Stimulated activated memory B cell treated with anti-CD40 and anti-IgM and Interleukin-4, amounts not matched to agents 10 μg/mL and 1 μg/mL and 100 μg/mL, for 72 hours (primary cell): ENCODE measurements around the gene HSPA5.
"Not testable (repeated sequence)": the region's sequence is repeated elsewhere in the genome, so short reads cannot be mapped to it uniquely, and the experiment has no call there.

Source experiments
- ATAC-seq: fragments of 150-1000 bp; cut with Tn5 transposase; 2 replicates; pipeline ENCODE4 v1.10.0; 2021
- H3K27ac Mint-ChIP-seq: one replicate; pipeline ENCODE4 v1.8.0; 2022; ENCODE audit warnings: mild to moderate bottlenecking, mixed read lengths
- H3K27me3 Mint-ChIP-seq: one replicate; pipeline ENCODE4 v1.8.0; 2022; ENCODE audit warnings: mixed read lengths
- H3K36me3 Mint-ChIP-seq: one replicate; pipeline ENCODE4 v1.8.0; 2022; ENCODE audit warnings: mixed read lengths
- H3K4me1 Mint-ChIP-seq: one replicate; pipeline ENCODE4 v1.8.0; 2022; ENCODE audit warnings: mixed read lengths
- H3K4me3 Mint-ChIP-seq: one replicate; pipeline ENCODE4 v1.8.0; 2022; ENCODE audit warnings: mild to moderate bottlenecking, moderate library complexity, mixed read lengths
- H3K9me3 Mint-ChIP-seq: one replicate; pipeline ENCODE4 v1.8.0; 2022; ENCODE audit warnings: mixed read lengths

HSPA5 gene

GRCh38 chr9:125235804-125236519 is 5.2 kb downstream of the HSPA5 start:
- Mint-ChIP-seq H3K27me3 (no peaks in the 10 kb centered on the region), H3K27ac (peak overlapping the region; percentile 23), H3K9me3 (no peaks in the 10 kb centered on the region), H3K4me3 (no peak overlapping the region), H3K4me1 (peaks cover 40% of the 10 kb centered on the region), H3K36me3 (peaks cover 51% of the 10 kb centered on the region)
- ATAC-seq: no peak

GRCh38 chr9:125234099-125234498 is 7.0 kb downstream of the HSPA5 start:
- H3K36me3 Mint-ChIP-seq: peaks cover 46% of the 10 kb centered on the region
- not testable (repeated sequence) for H3K27ac Mint-ChIP-seq, H3K4me3 Mint-ChIP-seq

DNA sequence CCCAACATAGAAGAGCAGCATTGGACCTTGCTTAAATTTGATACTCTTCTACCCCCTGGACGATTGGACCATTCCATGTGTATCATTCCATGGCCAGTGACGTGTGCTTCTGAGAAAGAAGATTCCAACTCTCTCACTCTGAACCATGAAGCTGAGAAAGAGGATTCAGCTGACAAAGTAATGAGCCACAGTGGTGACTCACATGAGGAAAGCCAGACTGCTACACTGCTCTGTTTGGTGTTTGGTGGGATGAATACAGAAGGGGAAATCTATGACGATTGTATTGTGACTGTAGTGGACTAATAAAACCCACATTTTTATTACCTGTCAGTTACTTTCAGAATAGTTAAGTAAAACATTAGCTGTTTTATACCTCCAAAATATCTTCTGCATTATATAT is 7.5 kb downstream of the HSPA5 start:
- H3K27me3 Mint-ChIP-seq: no peaks in the 10 kb centered on the region

More at GRCh38 chr9:125234099-125234498, 7.0 kb downstream of the HSPA5 start:
- not testable (repeated sequence) for ATAC-seq, H3K27me3 Mint-ChIP-seq, H3K9me3 Mint-ChIP-seq
- H3K4me1 Mint-ChIP-seq: peaks cover 38% of the 10 kb centered on the region

DNA sequence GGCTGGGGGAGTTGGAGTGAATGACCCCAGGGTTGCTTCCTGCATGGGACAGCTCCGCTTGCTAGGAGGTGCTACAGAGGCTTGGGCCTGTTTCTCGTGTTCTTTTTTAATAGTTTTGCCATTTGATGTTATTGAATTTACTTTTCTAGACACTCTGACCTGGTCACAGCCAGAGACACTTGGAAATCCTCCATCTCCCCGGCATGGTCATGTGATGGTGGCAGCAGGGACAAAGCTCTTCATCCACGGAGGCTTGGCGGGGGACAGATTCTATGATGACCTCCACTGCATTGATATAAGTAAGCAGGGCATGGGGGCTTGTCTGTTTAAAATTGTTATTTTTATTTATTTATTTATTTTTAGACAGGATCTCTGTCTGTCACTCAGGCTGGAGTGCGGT is 13.4 kb downstream of the HSPA5 start:
- H3K9me3 Mint-ChIP-seq: no peaks in the 10 kb centered on the region
- no peak for ATAC-seq

More for the DNA sequence above, 7.5 kb downstream of the HSPA5 start:
- H3K9me3 Mint-ChIP-seq: no peaks in the 10 kb centered on the region
- H3K4me3 Mint-ChIP-seq: no peak overlapping the region
- H3K4me1 Mint-ChIP-seq: peaks cover 34% of the 10 kb centered on the region
- no peak for ATAC-seq
- H3K36me3 Mint-ChIP-seq: peaks cover 42% of the 10 kb centered on the region
- no peak overlapping the region for H3K27ac Mint-ChIP-seq

GRCh38 chr9:125224858-125225257 is 16.3 kb downstream of the HSPA5 start:
- not testable (repeated sequence) for H3K9me3 Mint-ChIP-seq, H3K27ac Mint-ChIP-seq, ATAC-seq, H3K4me3 Mint-ChIP-seq, H3K4me1 Mint-ChIP-seq, H3K27me3 Mint-ChIP-seq
- H3K36me3 Mint-ChIP-seq: peaks cover 11% of the 10 kb centered on the region

More for the DNA sequence above, 13.4 kb downstream of the HSPA5 start:
- Mint-ChIP-seq H3K4me1 (no peaks in the 10 kb centered on the region), H3K36me3 (peaks cover 8% of the 10 kb centered on the region), H3K27ac (no peak overlapping the region), H3K4me3 (no peak overlapping the region), H3K27me3 (no peaks in the 10 kb centered on the region)

DNA sequence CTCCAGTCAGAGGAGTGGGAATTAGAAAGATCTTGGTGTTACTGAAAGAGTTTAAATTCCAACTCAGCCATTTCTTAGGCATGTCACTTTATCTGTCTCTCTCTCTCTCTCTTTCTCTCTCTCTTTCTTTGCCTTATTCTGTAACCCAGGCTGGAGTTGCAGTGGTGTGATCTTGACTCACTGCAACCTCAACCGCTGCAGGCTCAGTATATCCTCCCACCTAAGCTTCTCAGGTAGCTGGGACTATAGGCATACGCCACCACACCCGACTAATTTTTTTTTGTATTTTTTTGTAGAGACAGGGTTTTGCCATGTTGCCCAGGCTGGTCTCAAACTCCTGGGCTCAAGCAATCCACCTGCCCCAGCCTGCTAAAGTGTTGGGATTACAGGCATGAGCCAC is 22.5 kb downstream of the HSPA5 start:
- H3K36me3 Mint-ChIP-seq: peaks cover 33% of the 10 kb centered on the region
- H3K27me3 Mint-ChIP-seq: no peaks in the 10 kb centered on the region

DNA sequence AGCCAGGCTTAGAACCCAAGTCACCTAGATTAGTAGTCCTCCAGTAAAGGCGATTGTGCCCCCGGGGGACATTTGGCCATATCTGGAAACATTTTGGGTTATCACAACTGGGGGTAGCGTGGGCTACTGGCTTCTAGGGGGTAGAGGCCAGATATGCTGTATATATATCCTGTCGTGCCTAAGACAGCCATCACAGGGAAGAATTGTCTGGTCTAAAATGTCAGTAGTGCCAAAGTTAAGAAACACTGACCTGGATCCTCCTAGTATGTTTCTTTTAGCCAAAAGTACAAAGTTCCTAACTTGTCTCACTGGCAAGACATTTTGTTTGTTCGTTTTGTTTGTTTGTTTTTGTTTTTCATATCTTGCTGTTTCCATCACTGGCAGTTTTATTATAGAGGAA is 27.0 kb downstream of the HSPA5 start:
- no peak overlapping the region for H3K27ac Mint-ChIP-seq
- no peak overlapping the region for H3K4me3 Mint-ChIP-seq
- peaks cover 47% of the 10 kb centered on the region for H3K36me3 Mint-ChIP-seq
- H3K27me3 Mint-ChIP-seq: no peaks in the 10 kb centered on the region
- no peaks in the 10 kb centered on the region for H3K9me3 Mint-ChIP-seq
- no peak for ATAC-seq
- no peaks in the 10 kb centered on the region for H3K4me1 Mint-ChIP-seq

More for the DNA sequence above, 22.5 kb downstream of the HSPA5 start:
- H3K9me3 Mint-ChIP-seq: no peaks in the 10 kb centered on the region
- ATAC-seq: no peak
- no peak overlapping the region for H3K27ac Mint-ChIP-seq
- no peaks in the 10 kb centered on the region for H3K4me1 Mint-ChIP-seq
- H3K4me3 Mint-ChIP-seq: no peak overlapping the region

DNA sequence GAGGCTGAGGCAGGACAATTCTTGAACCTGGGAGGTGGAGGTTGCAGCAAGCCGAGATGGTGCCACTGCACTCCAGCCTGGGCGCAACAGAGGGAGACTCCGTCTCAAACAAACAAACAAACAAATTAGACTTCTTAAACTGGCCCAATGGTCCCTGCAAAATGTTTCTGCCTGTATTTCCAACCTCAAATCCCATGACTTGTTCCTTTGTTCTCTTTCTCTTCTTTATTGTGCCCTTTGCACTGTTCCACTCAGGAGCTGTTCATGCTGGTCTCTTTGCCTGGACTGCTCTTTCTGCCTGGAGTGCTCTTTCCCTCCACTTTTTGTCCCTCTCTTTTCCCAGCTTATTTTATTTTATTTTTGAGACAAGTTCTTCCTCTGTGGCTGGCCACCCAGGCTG is 36.7 kb downstream of the HSPA5 start:
- ATAC-seq: no peak
- no peak overlapping the region for H3K27ac Mint-ChIP-seq
- no peaks in the 10 kb centered on the region for H3K27me3 Mint-ChIP-seq
- H3K36me3 Mint-ChIP-seq: peaks cover 48% of the 10 kb centered on the region
- H3K9me3 Mint-ChIP-seq: no peaks in the 10 kb centered on the region
- no peak overlapping the region for H3K4me3 Mint-ChIP-seq
- peaks cover 15% of the 10 kb centered on the region for H3K4me1 Mint-ChIP-seq

- ATAC-seq: no peak
- Mint-ChIP-seq H3K4me3 (no peak overlapping the region), H3K9me3 (no peaks in the 10 kb centered on the region), H3K27ac (no peak overlapping the region), H3K4me1 (peaks cover 15% of the 10 kb centered on the region), H3K27me3 (no peaks in the 10 kb centered on the region), H3K36me3 (peaks cover 35% of the 10 kb centered on the region)
Measured at GRCh38 chr9:125202846-125203618, 38.1 kb downstream of the HSPA5 start.

- Mint-ChIP-seq H3K27me3 (no peaks in the 10 kb centered on the region), H3K9me3 (no peaks in the 10 kb centered on the region), H3K4me1 (peaks cover 17% of the 10 kb centered on the region), H3K4me3 (peak within 1 kb of the TSS; percentile 86), H3K27ac (peak within 1 kb of the TSS; percentile 91), H3K36me3 (peaks cover 11% of the 10 kb centered on the region)
- peak; percentile 100 for ATAC-seq
Measured at GRCh38 chr9:125200216-125201047, 40.7 kb downstream of the HSPA5 start, which contains the start of gene RABEPK. Gene RABEPK (plus strand): TSS chr9:125200542. CDS start chr9:125203014, 2,472 bp downstream.

GRCh38 chr9:125195591-125195990 is 45.6 kb downstream of the HSPA5 start:
- ATAC-seq, H3K27me3 Mint-ChIP-seq, H3K36me3 Mint-ChIP-seq, H3K9me3 Mint-ChIP-seq, H3K4me3 Mint-ChIP-seq: not testable (repeated sequence)
- Mint-ChIP-seq H3K4me1 (peaks cover 18% of the 10 kb centered on the region), H3K27ac (peak overlapping the region; percentile 85)

- peaks cover 16% of the 10 kb centered on the region for H3K4me1 Mint-ChIP-seq
- peak overlapping the region; percentile 36 for H3K4me3 Mint-ChIP-seq
- peak overlapping the region; percentile 85 for H3K27ac Mint-ChIP-seq
- not testable (repeated sequence) for ATAC-seq, H3K27me3 Mint-ChIP-seq, H3K9me3 Mint-ChIP-seq, H3K36me3 Mint-ChIP-seq
Measured at GRCh38 chr9:125194466-125194865, 46.7 kb downstream of the HSPA5 start.

- Mint-ChIP-seq H3K9me3 (no peaks in the 10 kb centered on the region), H3K4me1 (peaks cover 33% of the 10 kb centered on the region)
- no peak for ATAC-seq
Measured at GRCh38 chr9:125190361-125190801, 50.8 kb downstream of the HSPA5 start.

DNA sequence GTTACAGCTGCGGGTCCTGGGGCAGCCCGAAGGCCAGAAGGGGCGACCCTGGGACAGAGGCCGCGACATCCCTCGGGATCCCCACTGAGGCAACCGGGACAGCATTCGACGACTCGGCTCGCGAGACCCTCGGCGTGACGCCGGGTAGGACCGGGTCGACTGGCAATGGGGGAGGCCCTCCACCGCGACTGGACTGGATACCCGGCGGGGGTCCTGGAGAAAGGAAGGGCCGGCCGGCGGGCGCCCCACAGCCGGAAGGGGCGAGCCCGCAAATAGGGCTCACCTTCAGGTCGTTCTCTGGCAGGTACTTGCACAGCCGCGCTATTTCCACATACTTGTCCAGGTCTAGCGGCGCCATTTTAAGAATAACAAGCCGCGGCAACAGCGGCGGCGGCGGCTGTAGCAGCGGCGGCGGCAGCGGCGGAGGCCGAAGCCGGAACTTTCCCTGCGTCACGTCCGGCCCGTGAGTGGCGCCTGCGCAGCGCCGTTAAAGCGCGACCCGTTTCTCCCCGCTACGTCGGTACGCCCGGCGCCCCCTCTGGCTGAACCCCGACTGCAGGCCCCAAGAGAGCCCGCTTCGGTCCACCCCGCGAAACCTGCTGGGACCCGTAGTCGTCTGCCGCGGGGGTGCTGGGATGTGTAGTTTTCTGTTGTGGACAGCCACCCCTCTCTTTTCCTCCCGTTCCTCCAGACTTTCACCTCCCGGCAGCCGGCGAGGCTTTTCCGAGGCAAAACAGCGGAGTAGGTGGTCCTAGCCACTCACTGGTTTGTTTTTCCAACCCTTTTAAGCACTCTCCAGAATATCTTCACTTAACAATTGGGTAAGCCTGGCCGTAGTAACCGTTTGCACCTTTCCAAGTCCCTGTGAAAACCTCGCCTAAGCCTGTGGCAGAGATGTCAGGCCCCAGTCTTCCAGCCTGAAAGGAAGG is 51.5 kb downstream of the HSPA5 start, which contains the start of gene PPP6C:
Gene PPP6C (minus strand): TSS at position 443 of the 929 bp plus-strand sequence. CDS start 85 bp downstream, at position 358.
- Mint-ChIP-seq H3K27me3 (no peaks in the 10 kb centered on the region), H3K27ac (peak within 1 kb of the TSS; percentile 93), H3K4me1 (peaks cover 30% of the 10 kb centered on the region), H3K9me3 (no peaks in the 10 kb centered on the region), H3K36me3 (no peaks in the 10 kb centered on the region), H3K4me3 (peak within 1 kb of the TSS; percentile 97)
- peak; percentile 99 for ATAC-seq

More at GRCh38 chr9:125190361-125190801, 50.8 kb downstream of the HSPA5 start:
- Mint-ChIP-seq H3K36me3 (no peaks in the 10 kb centered on the region), H3K4me3 (peak overlapping the region; percentile 97), H3K27me3 (no peaks in the 10 kb centered on the region), H3K27ac (peak overlapping the region; percentile 93)
